Measurements from ENCODE around the gene RC3H1. TPM values are rescaled to one million over a fixed set of nuclear protein-coding genes. Genes with fewer than 3 reads are reported as not detected.
"Not testable (repeated sequence)": the region's sequence is repeated elsewhere in the genome, so short reads cannot be mapped to it uniquely, and the experiment has no call there.

Gene RC3H1
- total RNA-seq, 1 donor: 31.8 TPM

- no peak for DNase-seq (ENCODE audit: insufficient read length, low spot score, missing footprints)
- no peaks in the 10 kb centered on the region for H3K27me3 ChIP-seq (ENCODE audit: insufficient read depth, low read length)
- H3K27ac ChIP-seq (ENCODE audit: low read depth, low read length): no peak overlapping the region
- H3K4me1 ChIP-seq (ENCODE audit: insufficient read depth, low read length): no peaks in the 10 kb centered on the region
- peaks cover 24% of the 10 kb centered on the region for H3K36me3 ChIP-seq (ENCODE audit: insufficient read depth, low read length)
- H3K79me2 ChIP-seq (ENCODE audit: insufficient read depth, low read length): no peaks in the 10 kb centered on the region
- H4K20me1 ChIP-seq (ENCODE audit: insufficient read depth, low read length): no peaks in the 10 kb centered on the region
- TF ChIP-seq CTCF (IDR thresholded peaks at IDR 0.05; ENCODE audit: extremely low read depth, low read depth, low read length): no peak
- H3K9me3 ChIP-seq (ENCODE audit: low read depth, low read length): no peaks in the 10 kb centered on the region
- no peak overlapping the region for H3K4me3 ChIP-seq (ENCODE audit: insufficient read depth, low read length)
- no peak overlapping the region for H3K4me2 ChIP-seq (ENCODE audit: insufficient read depth, low read length)
- no peak overlapping the region for H2AFZ ChIP-seq (ENCODE audit: low read length)
Measured at GRCh38 chr1:173934440-173934839, 87.7 kb downstream of the RC3H1 start.

- H2AFZ ChIP-seq (ENCODE audit: low read length); H3K79me2 ChIP-seq (ENCODE audit: insufficient read depth, low read length); H3K27me3 ChIP-seq (ENCODE audit: insufficient read depth, low read length); H3K9me3 ChIP-seq (ENCODE audit: low read depth, low read length); H3K4me2 ChIP-seq (ENCODE audit: insufficient read depth, low read length); H3K4me3 ChIP-seq (ENCODE audit: insufficient read depth, low read length); H3K27ac ChIP-seq (ENCODE audit: low read depth, low read length); DNase-seq (ENCODE audit: insufficient read length, low spot score, missing footprints); H4K20me1 ChIP-seq (ENCODE audit: insufficient read depth, low read length); H3K4me1 ChIP-seq (ENCODE audit: insufficient read depth, low read length); H3K36me3 ChIP-seq (ENCODE audit: insufficient read depth, low read length): not testable (repeated sequence)
Measured at GRCh38 chr1:173930541-173930940, 91.6 kb downstream of the RC3H1 start.

DNA sequence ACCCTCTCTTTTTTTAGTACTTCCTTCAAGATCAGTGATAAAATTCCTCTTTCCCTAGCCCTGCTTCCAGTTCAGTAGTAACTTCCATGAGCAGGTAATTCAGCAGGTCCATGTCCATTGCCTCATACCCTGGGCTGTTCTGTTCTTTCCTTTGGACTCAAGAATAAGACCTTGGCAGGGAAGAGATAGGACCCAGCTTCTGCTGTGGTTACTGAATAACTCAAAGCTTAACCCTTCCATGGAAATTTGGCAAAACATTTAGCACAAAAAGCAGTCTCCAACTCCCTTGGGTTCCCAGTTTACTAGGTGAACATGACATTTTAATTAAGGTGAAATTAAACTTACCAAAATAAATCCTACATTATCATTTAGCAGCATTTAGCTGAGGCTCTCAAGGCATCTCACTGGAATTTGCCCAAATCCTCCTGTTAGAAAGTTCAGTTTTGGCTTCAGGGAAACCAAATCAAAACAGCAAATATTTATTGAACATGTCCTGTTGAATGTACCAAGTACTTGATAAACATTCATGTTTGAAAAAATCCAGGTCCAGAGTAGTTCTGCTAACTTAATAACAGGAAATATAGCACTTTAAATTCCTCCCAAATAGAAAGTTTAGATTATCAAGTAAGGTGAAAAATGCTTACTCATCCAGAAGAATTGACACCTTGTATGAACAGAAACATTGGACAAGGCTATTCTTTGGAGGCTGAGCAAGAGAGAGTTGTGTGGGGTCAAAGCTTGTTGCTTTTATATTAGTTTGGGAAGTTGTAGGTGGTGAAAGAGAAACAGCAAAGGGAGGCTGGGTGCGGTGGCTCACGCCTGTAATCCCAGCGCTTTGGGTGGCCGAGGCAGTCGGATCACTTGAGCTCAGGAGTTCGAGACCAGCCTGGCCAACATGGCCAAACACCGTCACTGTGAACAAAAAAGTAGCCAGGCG, 96.6 kb downstream of the RC3H1 start:
- Histone ChIP-seq H3K4me2 (ENCODE audit: insufficient read depth, low read length) (no peak overlapping the region), H3K4me1 (ENCODE audit: insufficient read depth, low read length) (no peaks in the 10 kb centered on the region), H3K79me2 (ENCODE audit: insufficient read depth, low read length) (no peaks in the 10 kb centered on the region), H3K36me3 (ENCODE audit: insufficient read depth, low read length) (no peaks in the 10 kb centered on the region), H3K27ac (ENCODE audit: low read depth, low read length) (no peak overlapping the region), H4K20me1 (ENCODE audit: insufficient read depth, low read length) (no peaks in the 10 kb centered on the region), H2AFZ (ENCODE audit: low read length) (no peak overlapping the region), H3K9me3 (ENCODE audit: low read depth, low read length) (no peaks in the 10 kb centered on the region), H3K4me3 (ENCODE audit: insufficient read depth, low read length) (no peak overlapping the region), H3K27me3 (ENCODE audit: insufficient read depth, low read length) (peaks cover 4% of the 10 kb centered on the region)
- no peak for TF ChIP-seq CTCF (IDR thresholded peaks at IDR 0.05; ENCODE audit: extremely low read depth, low read depth, low read length)
- no peak for DNase-seq (ENCODE audit: insufficient read length, low spot score, missing footprints)

- Histone ChIP-seq H3K4me3 (ENCODE audit: insufficient read depth, low read length) (no peak overlapping the region), H3K27ac (ENCODE audit: low read depth, low read length) (no peak overlapping the region), H3K27me3 (ENCODE audit: insufficient read depth, low read length) (peaks cover 4% of the 10 kb centered on the region), H3K4me2 (ENCODE audit: insufficient read depth, low read length) (no peak overlapping the region), H2AFZ (ENCODE audit: low read length) (no peak overlapping the region), H3K4me1 (ENCODE audit: insufficient read depth, low read length) (no peaks in the 10 kb centered on the region), H3K79me2 (ENCODE audit: insufficient read depth, low read length) (no peaks in the 10 kb centered on the region), H3K36me3 (ENCODE audit: insufficient read depth, low read length) (no peaks in the 10 kb centered on the region), H3K9me3 (ENCODE audit: low read depth, low read length) (no peaks in the 10 kb centered on the region), H4K20me1 (ENCODE audit: insufficient read depth, low read length) (no peaks in the 10 kb centered on the region)
- DNase-seq (ENCODE audit: insufficient read length, low spot score, missing footprints): no peak
- TF ChIP-seq CTCF (IDR thresholded peaks at IDR 0.05; ENCODE audit: extremely low read depth, low read depth, low read length): no peak
Measured at GRCh38 chr1:173920861-173921260, 101.3 kb downstream of the RC3H1 start.

Data from osteoblast (primary cell).